MM.1S (cell line): ENCODE results near the gene CRYGA.

Experiments
- DNase-seq: peaks from one replicate; pipeline ENCODE4 v3.0.0-alpha.2; 2015
- H2AFZ ChIP-seq: fragments of 300-600 bp; sonication (generic); 2 replicates; pipeline ENCODE4 v1.6.0; 2016; ENCODE audit warnings: antibody characterized with exemption, low read length
- H3F3A ChIP-seq: fragments of 300-600 bp; sonication (generic); 2 replicates; pipeline ENCODE4 v1.6.1; 2016; ENCODE audit warnings: mild to moderate bottlenecking, antibody characterized with exemption, low read length, moderate library complexity, mixed read lengths; ENCODE audit not compliant: insufficient read depth
- H3K27ac ChIP-seq: fragments of 300-600 bp; sonication (generic); 2 replicates; pipeline ENCODE4 v1.5.1; 2016; ENCODE audit warnings: mild to moderate bottlenecking, low read length
- H3K27me3 ChIP-seq: fragments of 300-600 bp; sonication (generic); replicated peaks from 2 replicates; pipeline ENCODE4 v1.6.0; 2016; ENCODE audit warnings: low read length; ENCODE audit not compliant: insufficient read depth
- H3K36me3 ChIP-seq: fragments of 300-600 bp; sonication (generic); replicated peaks from 2 replicates; pipeline ENCODE4 v1.6.1; 2016; ENCODE audit warnings: mild to moderate bottlenecking, low read length, mixed read lengths; ENCODE audit not compliant: insufficient read depth
- H3K4me1 ChIP-seq: fragments of 300-600 bp; sonication (generic); 2 replicates; pipeline ENCODE4 v1.6.1; 2016; ENCODE audit warnings: low read length, mixed read lengths
- H3K4me2 ChIP-seq: fragments of 300-600 bp; sonication (generic); 2 replicates; pipeline ENCODE4 v1.6.0; 2016; ENCODE audit warnings: low read depth, low read length
- H3K4me3 ChIP-seq: fragments of 300-600 bp; sonication (generic); 2 replicates; pipeline ENCODE4 v1.5.1; 2016; ENCODE audit warnings: low read length, mixed read lengths
- H3K79me2 ChIP-seq: fragments of 300-600 bp; sonication (generic); 2 replicates; pipeline ENCODE4 v1.6.1; 2016; ENCODE audit warnings: mixed run types, low read length, mixed read lengths
- H3K9ac ChIP-seq: fragments of 300-600 bp; sonication (generic); 2 replicates; pipeline ENCODE4 v1.6.1; 2016; ENCODE audit warnings: low read length, mixed read lengths
- H3K9me2 ChIP-seq: fragments of 300-600 bp; sonication (generic); replicated peaks from 2 replicates; pipeline ENCODE4 v1.6.1; 2016; ENCODE audit warnings: mild to moderate bottlenecking, low read length, mixed read lengths; ENCODE audit not compliant: insufficient read depth
- H3K9me3 ChIP-seq: fragments of 300-600 bp; sonication (generic); replicated peaks from 2 replicates; pipeline ENCODE4 v1.6.1; 2016; ENCODE audit warnings: mild to moderate bottlenecking, low read length, mixed read lengths; ENCODE audit not compliant: insufficient read depth
- H4K20me1 ChIP-seq: fragments of 300-600 bp; sonication (generic); 2 replicates; pipeline ENCODE4 v1.6.1; 2016; ENCODE audit warnings: mild to moderate bottlenecking, low read length, moderate library complexity, mixed read lengths; ENCODE audit not compliant: insufficient read depth
- EZH2 ChIP-seq: fragments of 300-600 bp; sonication (generic); optimal IDR thresholded peaks from 2 replicates; pipeline ENCODE3; 2017; ENCODE audit warnings: low read depth, mild to moderate bottlenecking, antibody characterized with exemption, low read length, mixed read lengths
- EZH2phosphoT487 ChIP-seq: fragments of 300-600 bp; sonication (generic); IDR thresholded peaks from 2 replicates; pipeline ENCODE4 v1.6.1; 2018; ENCODE audit warnings: antibody characterized with exemption, low read length
- TF ChIP-seq, protein P1 (sequence below): fragments of 300-600 bp; sonication (generic); IDR thresholded peaks from 2 replicates; pipeline ENCODE4 v1.5.1; 2016; ENCODE audit warnings: antibody characterized with exemption, low read length, mixed read lengths

The CRYGA gene

DNA sequence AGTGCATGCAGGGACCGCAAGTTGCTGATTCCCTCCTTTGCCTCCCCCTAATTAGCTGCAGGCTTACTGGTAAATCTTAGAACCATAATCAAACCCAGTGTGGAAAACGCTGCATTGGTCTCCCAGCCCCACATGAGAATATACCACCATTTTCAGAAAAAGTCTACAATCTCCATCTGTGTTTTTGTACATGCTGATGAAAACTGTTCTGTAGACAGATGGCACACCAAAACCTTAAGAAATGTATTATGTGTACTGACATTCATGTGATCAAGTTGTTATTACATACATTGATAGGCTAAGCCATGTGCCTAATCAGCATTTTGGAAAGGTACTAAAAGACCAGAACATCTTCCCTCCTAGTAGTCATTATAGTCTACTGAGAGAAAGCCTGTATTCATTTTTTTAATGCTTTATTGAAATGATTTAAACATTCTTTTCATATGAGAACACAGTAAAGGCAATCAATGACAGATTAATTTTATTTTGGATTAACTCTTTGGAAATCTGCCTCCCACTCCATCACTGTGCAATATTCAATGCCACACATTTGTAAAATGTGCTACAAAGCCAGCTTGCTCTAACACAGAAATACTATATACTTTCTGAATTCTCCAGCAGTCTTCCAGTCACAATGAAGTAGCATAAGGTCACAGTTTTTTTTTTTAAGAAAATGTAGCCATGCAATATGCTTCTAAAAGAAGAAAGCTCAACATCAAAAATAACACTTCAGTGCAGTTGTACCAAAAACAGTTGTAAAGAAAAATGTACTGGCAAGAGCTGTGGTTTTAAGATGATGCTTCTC is 1.8 kb upstream of the CRYGA start:
- no peak overlapping the region for H3K9ac ChIP-seq
- H3K9me2 ChIP-seq = no peaks in the 10 kb centered on the region
- no peaks in the 10 kb centered on the region for H3K4me1 ChIP-seq
- no peak for TF ChIP-seq EZH2
- TF ChIP-seq, protein P1, sequence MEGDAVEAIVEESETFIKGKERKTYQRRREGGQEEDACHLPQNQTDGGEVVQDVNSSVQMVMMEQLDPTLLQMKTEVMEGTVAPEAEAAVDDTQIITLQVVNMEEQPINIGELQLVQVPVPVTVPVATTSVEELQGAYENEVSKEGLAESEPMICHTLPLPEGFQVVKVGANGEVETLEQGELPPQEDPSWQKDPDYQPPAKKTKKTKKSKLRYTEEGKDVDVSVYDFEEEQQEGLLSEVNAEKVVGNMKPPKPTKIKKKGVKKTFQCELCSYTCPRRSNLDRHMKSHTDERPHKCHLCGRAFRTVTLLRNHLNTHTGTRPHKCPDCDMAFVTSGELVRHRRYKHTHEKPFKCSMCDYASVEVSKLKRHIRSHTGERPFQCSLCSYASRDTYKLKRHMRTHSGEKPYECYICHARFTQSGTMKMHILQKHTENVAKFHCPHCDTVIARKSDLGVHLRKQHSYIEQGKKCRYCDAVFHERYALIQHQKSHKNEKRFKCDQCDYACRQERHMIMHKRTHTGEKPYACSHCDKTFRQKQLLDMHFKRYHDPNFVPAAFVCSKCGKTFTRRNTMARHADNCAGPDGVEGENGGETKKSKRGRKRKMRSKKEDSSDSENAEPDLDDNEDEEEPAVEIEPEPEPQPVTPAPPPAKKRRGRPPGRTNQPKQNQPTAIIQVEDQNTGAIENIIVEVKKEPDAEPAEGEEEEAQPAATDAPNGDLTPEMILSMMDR = no peak
- no peak for TF ChIP-seq EZH2phosphoT487
- no peak overlapping the region for H3K4me2 ChIP-seq
- H4K20me1 ChIP-seq = no peaks in the 10 kb centered on the region
- H3K79me2 ChIP-seq = no peaks in the 10 kb centered on the region
- H3K36me3 ChIP-seq = no peaks in the 10 kb centered on the region
- H3K4me3 ChIP-seq = no peak overlapping the region
- H2AFZ ChIP-seq = no peak overlapping the region
- H3K27ac ChIP-seq = no peak overlapping the region
- no peaks in the 10 kb centered on the region for H3F3A ChIP-seq
- no peaks in the 10 kb centered on the region for H3K27me3 ChIP-seq
- H3K9me3 ChIP-seq = no peaks in the 10 kb centered on the region
- no peak for DNase-seq

DNA sequence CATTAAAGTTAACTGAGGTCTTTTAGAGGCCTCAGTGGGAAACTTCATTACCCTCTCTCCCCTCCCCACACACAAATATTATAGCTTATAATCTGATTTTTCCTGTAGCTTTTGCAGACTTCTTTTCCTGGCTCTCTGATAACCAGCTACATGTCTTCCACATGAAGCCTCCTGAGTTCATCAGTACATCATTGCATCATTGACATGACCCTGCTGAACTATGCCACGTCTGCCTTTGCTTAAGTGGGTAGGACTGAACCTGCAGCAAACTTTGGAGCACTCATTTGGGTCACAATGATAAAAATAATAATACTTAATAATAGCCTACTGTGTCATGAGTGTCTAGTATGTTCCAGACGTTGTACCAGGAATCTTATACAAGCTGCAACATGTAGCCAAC is 7.0 kb downstream of the CRYGA start:
- no peak overlapping the region for H3K4me3 ChIP-seq
- no peak for DNase-seq
- H3K27ac ChIP-seq = no peak overlapping the region

DNA sequence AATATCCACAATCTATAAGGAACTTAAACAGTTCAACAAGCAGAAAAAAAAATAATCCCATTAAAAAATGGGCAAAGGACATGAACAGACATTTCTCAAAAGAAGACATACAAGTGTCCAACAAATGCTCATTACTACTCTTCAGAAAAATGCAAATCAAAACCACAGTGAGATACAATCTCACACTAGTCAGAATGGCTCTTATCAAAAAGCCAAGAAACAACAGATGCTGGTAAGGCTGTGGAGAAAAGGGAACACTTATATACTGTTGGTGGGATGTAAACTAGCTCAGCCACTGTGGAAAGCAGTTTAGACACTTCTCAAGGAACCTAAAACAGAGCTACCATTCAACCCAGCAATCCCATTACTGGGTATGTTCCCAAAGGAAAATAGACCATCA is 10.2 kb downstream of the CRYGA start:
- Histone ChIP-seq H3K79me2 (no peaks in the 10 kb centered on the region), H3K4me2 (no peak overlapping the region), H3K4me1 (no peaks in the 10 kb centered on the region), H3K4me3 (no peak overlapping the region), H4K20me1 (no peaks in the 10 kb centered on the region), H3K9ac (no peak overlapping the region), H3K27me3 (no peaks in the 10 kb centered on the region), H3F3A (no peaks in the 10 kb centered on the region), H3K27ac (no peak overlapping the region), H3K9me2 (no peaks in the 10 kb centered on the region), H3K36me3 (no peaks in the 10 kb centered on the region), H2AFZ (no peak overlapping the region), H3K9me3 (no peaks in the 10 kb centered on the region)
- TF ChIP-seq EZH2phosphoT487 (no peak), EZH2 (no peak)
- TF ChIP-seq, protein P1 = no peak
- DNase-seq = no peak

More for the DNA sequence above, 7.0 kb downstream of the CRYGA start:
- Histone ChIP-seq H4K20me1 (no peaks in the 10 kb centered on the region), H3K36me3 (no peaks in the 10 kb centered on the region), H3K9me3 (no peaks in the 10 kb centered on the region), H3K4me1 (no peaks in the 10 kb centered on the region), H3K9me2 (no peaks in the 10 kb centered on the region), H3K79me2 (no peaks in the 10 kb centered on the region), H2AFZ (no peak overlapping the region), H3K9ac (no peak overlapping the region), H3F3A (no peaks in the 10 kb centered on the region), H3K4me2 (no peak overlapping the region), H3K27me3 (no peaks in the 10 kb centered on the region)
- TF ChIP-seq EZH2phosphoT487 = no peak
- TF ChIP-seq, protein P1 = no peak
- TF ChIP-seq EZH2 = no peak
